ENCODE measurements around the gene KRTAP5-7. TPM values are rescaled to one million over a fixed set of nuclear protein-coding genes. Genes with fewer than 3 reads are reported as not detected.

KRTAP5-7 gene, protein sequence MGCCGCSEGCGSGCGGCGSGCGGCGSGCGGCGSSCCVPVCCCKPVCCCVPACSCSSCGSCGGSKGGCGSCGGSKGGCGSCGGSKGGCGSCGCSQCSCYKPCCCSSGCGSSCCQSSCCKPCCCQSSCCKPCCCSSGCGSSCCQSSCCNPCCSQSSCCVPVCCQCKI
- total RNA-seq, result 0.16 TPM in 1 of 2 replicates, not detected in the other

DNA sequence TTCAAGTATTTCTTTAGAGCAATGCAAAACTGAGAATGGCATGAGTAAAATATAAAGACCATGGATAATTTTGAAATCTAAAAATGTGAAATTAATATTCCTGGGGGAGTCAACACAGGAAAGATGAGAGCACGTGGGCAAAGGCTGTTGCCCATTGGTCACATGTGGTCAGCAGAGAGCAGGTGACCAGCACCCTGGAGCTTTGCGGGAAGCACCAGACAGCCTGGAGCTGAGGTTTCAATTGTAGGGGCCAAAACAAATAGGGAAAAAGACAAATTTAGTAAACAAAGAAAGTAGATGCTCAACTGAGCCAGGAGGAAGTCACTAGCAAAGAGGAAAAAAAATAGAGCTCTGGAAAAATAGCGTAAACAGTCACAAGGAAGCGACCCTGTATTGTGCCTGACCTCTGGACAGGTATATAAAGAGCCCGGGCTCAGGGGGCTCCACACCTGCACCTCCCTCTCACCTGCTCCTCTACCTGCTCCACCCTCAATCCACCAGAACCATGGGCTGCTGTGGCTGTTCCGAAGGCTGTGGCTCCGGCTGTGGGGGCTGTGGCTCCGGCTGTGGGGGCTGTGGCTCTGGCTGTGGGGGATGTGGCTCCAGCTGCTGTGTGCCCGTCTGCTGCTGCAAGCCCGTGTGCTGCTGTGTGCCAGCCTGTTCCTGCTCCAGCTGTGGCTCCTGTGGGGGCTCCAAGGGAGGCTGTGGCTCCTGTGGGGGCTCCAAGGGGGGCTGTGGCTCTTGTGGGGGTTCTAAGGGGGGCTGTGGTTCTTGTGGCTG is at the start of gene KRTAP5-7:
Gene KRTAP5-7 (plus strand): TSS at position 472 of the 780 bp plus-strand sequence. CDS start 34 bp downstream, at position 506.

GRCh38 chr11:71537977-71538665 is 11.1 kb downstream of the KRTAP5-7 start, which contains the start of gene KRTAP5-8:
Gene KRTAP5-8 (plus strand): TSS chr11:71538025. CDS start chr11:71538056, 31 bp downstream.

DNA sequence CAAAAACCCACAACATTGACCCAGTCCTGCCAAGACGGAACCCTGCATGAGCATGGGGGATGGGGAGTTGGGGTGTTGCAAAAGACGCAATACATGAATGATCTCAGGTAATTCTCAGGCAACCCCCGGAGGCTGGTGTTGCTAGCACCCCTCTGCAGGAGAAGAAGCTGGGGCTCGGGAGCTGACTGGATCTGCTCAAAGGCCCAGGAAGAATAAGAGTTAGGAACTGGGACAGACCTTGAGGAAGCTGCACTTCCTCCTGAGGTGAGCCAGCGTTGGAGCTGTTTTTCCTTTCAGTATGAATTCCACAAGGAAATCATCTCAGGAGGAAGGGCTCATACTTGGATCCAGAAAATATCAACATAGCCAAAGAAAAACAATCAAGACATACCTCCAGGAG is 21.1 kb downstream of the KRTAP5-7 start, which contains the start of gene KRTAP5-9:
Gene KRTAP5-9 (plus strand): TSS at position 301 of the 400 bp plus-strand sequence. CDS start 238 bp downstream, outside the sequence.

GRCh38 chr11:71565263-71565662 is 38.2 kb downstream of the KRTAP5-7 start, which contains the start of gene KRTAP5-10:
Gene KRTAP5-10 (plus strand): TSS chr11:71565563. CDS start chr11:71565588, 25 bp downstream.

Other genes starting within 250 kb of the KRTAP5-7 start
- 34.0 and 39.6 TPM in 2 replicates for gene DHCR7, start 78.9 kb upstream of the KRTAP5-7 start, total RNA-seq
- 74.6 and 123 TPM in 2 replicates for gene NADSYN1, start 74.1 kb upstream of the KRTAP5-7 start, total RNA-seq
- gene KRTAP5-8, start 10.8 kb downstream of the KRTAP5-7 start, total RNA-seq, result not detected in 2 replicates
- not detected in 2 replicates for gene KRTAP5-9, start 21.2 kb downstream of the KRTAP5-7 start, total RNA-seq
- not detected in 2 replicates for gene KRTAP5-10, start 38.3 kb downstream of the KRTAP5-7 start, total RNA-seq
- gene KRTAP5-11, start 55.6 kb downstream of the KRTAP5-7 start, total RNA-seq, result not detected in 2 replicates

Data from bladder microvascular endothelial cell (primary cell).